Activated T-helper 9 cell treated with anti-CD3 and anti-CD28 coated beads, Interleukin-2, amount 50 U/mL, for 16 hours (primary cell): Measurements from ENCODE around the gene PRPS2.
A peak's percentile ranks its signal among the peaks of the same experiment; 100 is the strongest.

Source experiments
- DNase-seq: peaks from one replicate; pipeline ENCODE4 v3.0.0-alpha.2; 2020; ENCODE audit warnings: low read depth

The PRPS2 gene

DNA sequence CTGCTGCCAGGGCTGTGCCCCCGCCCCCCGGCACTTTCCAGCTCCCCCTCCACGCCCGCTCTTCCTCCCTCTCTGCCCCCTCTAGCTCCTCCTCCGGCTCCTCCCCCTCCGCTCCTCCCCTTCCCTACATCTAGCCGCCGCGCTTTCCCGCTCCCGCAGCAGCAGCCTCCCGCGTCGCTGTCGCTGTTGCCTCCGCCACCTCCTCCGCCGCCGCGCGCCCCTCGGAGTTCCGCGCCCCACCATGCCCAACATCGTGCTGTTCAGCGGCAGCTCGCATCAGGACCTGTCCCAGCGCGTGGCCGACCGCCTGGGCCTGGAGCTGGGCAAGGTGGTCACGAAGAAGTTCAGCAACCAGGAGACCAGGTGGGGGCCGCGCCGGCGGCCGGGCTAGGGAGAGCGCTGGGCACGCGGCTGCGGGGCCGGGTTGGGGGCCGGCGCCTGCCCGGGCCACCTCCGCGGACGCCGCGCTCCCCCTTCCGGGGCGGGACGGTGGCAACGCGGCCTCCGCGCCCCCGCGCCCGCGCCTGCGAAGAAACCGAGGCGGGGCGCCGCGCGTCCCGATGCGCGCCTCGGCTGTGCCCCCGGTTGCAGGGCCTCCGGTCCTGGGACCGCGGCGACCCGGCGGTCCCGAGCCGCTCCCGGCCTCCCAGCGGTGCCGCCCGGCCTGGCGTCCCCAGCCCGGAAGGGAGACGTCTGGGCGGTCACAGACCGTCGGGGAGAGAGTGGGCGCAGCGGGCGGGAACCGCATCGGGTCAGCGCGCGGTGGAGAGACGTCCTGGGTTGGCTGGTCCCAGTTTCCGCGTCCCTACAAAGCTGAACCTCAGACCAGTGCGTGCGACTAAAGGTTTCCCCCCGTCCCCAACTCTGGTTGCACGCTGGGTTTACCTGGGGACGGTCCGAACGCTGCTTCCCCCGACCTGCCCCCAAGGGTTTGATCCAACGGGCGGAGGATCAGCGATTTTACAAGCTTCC lies at the start of gene PRPS2:
Gene PRPS2, plus strand, starts transcription at position 156 of the 972 bp plus-strand sequence. Its CDS starts 86 bp downstream, at position 242.
- peak; percentile 57 for DNase-seq

DNA sequence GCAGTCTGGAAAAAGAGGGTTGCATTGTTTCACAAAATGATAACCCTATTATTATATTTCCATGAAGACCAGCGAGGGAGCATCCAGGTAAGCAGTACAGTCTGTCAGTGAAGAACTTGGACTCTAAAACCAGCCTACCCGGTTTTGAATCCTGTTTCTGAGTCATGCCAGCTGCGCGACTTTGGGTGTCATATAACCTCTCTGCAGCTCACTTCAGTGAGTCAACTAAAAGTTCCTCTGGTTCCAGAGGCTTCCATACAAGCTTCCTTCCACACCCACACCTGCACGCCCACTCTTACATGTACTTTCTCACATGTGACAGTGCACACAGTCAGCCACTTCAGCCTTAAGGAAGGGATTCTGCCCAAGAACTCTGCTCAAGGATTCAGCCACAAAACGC lies 49.8 kb upstream of the PRPS2 start:
- DNase-seq: no peak

DNA sequence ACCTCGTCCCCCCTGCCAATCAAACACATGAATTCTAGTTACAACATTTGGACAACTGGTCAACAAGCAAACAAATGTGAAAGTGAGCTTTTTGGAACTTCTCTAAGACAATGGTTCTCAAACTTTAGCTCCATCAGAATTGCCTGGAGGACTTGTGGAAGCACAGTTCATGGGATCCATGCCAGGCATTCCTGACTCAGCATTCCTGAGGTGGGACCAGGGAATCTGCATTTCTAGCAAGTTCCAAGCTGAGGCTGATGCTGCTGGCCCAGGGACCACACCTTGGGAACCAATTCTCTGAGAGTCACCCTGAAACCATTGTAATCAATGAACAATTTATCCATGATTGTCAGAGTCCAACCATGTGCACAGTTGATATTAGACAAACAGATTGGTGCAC lies 43.8 kb upstream of the PRPS2 start:
- DNase-seq: no peak

DNA sequence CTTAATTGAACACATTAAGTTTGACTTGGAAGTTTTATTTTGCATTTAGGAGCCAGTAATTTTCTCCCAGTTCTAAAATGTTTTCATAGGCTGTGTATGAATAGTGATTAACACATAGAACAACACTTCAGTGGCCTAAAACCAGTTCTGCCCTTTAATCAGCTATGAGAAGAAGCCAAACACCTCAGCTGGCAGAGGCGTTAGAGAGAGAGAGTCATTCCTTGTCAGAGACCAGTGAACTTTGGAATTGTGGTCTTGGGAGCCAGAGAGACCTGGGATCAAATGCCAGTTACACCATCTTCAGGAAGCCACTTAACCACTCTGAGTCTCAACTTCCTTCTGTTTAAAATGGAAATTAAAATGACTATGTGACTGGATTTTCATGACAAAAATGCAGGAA lies 39.3 kb upstream of the PRPS2 start:
- no peak for DNase-seq

DNA sequence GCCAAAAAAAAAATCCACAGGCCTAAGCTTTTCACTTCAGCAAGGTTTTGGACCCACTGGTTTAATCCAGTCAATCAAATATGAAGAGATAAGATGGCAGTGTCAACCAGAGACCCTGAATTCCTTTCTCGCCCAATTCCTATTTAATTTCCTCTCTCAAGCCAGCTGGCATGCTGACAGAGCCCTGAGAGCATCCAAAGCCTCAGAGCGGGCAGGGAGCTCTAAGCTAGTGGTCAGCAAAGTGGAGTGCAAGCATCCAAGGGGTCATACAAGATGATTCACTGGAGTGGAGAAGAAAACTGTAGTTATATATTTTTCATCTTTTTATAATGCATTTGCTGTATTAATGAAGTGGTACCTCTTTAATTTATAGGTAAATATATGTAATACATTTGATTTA lies 37.8 kb upstream of the PRPS2 start:
- no peak for DNase-seq

DNA sequence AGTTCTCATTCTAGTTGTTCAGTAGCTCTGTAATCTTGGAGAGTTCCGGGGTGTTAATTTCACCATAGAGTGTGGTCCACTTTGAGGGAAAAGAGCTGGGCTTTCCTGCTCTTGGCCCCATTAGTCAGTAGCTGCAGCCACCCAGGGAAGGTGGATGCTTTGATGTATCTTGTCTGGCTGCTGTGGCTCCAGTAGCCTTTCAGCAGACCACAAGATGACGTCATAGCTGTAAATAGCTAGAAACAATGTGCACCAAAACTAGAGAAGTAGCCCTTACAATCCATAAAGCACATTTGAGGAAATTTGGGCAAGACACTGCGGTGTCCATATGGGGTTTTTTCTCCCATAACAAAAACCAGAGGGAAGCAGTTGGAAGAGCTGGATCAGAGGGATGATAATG lies 32.9 kb upstream of the PRPS2 start:
- DNase-seq: no peak

DNA sequence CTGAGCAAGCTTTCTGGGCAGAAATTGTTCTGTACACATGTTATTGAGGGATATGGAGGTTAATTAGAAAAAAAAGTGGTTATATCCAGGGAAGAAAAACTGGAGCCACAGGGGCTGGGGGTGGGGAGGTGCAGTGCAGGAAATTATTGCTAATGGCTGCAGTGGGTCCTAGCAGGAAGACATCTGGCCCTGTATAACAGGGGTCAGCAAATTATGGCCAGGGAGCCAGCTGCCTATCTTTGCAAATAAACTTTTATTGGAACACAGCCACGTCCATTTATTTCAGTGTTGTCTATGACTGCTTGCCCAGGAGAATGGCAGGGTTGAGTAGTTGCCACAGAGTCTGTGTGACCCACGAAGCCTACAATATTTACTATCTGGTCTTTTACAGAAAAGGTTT lies 23.4 kb upstream of the PRPS2 start:
- DNase-seq: no peak

DNA sequence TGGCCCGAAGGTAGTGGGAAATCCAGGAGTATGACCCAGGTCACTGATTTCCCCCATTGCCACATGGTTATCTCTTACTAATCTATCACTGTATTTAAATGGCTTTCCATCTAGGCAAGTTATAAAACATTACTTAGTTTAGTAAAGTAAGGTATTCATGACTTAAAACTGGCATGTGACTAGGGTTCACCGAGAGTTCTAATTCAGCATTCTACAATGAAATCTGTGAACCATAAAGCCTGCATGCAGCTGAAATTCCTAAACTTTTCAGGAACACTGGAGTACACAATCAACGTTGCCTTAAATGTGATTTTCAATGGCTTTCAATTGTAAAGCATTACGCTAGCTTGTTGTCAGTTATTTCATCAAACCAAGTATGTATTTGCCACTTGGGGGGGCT lies 22.7 kb upstream of the PRPS2 start:
- no peak for DNase-seq

DNA sequence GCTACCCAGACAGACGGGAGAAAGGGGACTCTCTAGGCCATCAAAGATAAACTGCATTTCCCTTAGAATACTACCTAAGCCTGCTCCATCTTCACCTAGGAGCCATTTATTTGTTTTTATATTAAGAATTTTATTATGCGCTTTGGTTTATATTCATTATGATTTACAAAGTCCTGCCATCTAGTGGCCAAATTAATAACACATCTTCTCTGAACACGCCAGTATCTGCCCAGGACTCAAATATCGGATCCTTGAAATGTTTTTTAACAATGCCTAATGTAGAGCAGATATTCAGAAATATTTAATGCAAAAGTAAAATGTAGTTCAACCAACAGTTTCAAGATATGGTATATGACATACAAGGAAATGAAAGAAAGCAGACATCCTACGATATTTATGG lies 20.8 kb upstream of the PRPS2 start:
- no peak for DNase-seq

DNA sequence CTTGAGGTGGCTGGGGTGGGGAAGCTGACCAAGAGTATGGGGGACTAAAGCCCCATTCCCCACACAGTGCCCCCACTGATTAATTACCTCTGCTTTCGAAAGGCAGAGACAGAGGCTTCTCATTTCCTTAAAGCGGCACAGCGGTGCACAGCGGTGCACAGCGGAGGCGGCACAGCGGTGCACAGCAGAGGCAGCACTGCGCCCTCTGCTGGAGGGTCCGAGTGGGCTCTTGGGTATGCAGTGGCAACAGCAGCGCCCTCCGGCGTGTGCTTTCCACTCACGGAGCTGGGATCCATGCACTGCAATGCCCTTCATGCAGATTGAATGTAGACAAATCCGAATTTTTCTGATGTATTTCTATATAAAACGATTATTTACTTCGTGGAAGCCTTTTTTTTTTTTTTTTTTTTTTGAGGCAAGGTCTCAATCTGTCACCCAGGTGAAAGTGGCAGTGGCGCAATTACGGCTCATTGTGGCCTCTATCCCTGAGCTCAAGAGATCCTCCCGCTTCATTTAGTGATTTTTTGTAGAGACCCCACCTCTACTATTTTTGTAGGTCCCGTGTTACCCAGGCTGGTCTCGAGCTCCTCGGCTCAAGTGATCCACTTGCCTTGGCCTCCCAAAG lies 19.7 kb upstream of the PRPS2 start:
- DNase-seq: peak; percentile 48

DNA sequence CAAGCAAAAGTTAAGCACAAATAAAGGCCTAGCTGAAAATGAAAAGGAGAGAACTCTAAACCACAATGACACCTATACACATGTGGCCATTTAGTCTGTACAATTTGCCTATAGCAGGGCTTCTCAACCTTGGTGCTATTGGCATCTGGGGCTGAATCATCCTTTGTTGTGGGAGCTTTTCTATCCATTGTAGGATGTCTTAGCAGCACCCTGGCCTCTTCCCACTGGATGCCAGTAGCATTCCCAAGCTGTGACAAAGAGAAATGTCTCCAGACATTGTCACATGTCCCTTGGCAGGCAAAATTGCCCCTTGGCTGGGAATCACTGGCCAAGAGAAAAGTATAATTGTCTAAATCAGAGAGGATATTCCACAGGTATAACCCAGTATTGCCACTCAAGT lies 13.5 kb upstream of the PRPS2 start:
- DNase-seq: no peak

DNA sequence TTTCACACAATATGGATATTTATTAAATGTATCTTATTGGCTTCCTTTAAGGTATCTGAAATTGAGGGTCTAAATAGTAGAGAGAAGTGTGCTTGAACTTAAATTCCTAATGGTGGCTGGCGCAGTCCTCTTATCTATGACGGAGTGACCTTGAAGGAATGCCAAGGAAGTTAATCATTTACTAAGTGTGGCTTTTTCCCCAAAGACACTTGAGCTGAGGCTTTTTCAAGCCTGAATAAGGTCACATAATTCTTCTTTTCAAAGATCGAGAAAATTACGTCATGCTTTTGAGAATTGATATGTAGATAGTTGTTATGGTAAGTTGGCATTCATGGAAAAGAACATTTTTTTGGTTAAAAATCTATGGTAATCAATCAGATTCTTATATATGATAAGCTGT lies 11.7 kb upstream of the PRPS2 start:
- no peak for DNase-seq

DNA sequence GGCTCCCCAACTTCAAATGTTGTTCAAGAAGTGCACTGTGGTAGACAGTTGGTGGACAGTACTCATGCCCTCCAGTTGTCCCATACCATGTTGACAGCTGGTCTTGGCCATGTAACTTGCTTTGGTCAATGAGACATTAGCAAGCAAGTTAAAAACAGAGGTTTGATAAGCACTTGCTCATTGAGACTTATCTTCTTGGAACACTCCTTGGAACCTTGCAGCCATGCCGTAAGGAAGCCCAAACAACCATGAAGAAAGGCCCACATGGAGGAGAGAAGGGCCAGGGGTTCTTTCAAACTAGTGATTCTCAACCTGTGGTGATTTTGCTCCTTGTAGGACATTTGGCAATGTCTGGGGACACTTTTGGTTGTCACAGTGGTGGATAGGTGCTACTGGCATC lies 2.6 kb upstream of the PRPS2 start:
- no peak for DNase-seq

DNA sequence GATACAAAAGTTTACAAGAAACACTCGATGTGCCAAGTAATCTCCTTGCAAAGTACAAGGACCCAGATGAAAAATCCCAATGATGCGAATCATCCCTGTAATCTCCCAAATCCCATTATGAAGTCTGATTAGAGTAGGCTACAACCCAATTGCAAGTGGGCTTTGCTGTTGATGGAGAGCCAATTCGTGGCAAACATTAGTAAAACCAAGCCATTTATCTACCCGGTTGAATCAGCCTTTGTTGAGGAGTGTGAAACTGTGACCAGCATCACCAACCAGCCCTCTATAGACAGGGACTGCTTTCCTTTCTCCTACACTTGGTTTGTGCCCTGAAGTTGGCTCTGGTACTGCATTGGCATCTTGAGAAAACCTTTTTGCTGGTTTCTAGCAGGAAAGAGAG lies 1.2 kb upstream of the PRPS2 start:
- DNase-seq: no peak

DNA sequence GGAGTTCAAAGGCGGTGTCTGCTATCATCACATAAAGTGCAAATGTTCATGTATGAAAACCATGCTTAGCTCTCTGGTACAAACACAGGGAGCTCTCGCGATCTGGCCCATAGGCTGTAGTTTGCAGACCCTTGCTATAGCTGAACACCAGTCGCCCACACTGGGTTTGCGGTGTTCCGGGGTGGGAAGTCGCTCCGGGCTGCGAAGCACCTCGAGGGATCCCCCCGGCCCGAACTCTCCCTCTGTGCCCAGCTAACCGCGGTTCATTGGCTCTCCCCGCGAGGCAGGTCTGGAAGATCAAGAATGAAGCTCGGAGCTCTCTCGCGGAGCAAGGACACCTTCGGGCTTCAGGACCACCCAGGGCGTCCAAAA lies 341 bp upstream of the PRPS2 start:
- no peak for DNase-seq

DNA sequence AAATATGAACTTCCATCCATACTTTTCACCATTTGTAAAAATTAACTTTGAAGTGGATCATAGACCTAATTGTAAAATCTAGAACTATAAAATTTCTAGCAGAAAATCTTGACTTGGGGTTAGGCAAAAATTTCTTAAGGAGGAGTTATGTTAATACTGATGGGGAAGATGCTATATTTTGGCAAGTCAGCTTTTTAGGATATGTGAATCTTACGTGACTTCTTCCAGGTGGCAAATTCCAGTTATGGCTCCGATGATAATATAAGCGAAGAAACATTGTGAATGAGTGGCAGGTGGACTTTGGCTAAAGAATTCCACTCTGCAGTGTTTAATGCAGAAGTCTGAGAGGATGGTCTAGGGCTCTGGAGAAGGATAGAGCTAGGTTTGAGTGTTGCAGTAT lies 1.5 kb downstream of the PRPS2 start:
- no peak for DNase-seq

DNA sequence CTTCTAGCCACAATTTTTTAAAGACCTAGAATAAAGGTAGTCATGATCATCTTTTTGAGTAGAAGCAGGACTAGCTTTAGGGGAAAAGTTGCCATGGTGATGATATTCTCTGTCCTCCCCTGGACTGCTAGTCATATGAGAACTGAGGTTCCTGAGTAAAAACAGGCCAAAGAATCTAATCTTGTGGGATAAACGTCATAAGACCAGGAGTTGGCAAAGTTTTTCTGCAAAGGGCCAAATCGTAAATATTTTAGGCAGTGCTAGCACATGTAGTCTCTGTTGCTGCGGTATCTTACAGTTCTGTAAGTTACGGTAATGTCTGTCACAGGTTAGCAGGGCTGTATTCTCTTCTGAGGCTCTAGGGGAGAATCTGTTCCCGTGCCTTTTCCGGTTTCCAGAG lies 3.4 kb downstream of the PRPS2 start:
- DNase-seq: no peak

DNA sequence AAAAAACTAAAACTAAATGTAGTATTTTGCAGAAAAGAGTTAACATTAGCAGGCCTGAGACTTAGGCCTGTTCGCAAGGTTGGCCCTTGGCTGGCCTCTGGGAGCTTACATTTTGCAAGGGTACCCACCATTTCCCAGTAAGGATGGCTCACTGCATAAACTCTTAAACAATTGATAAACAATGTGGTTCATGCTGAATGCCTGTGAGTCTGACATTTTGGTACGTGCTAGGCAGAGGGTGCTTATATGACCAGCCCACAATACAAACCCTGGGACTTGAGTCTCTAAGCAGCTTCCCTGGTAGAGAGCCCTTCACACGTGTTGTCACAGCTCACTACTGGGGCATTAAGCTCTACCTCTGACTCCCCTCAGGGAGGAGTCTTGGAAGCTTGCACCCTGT lies 7.4 kb downstream of the PRPS2 start:
- no peak for DNase-seq

DNA sequence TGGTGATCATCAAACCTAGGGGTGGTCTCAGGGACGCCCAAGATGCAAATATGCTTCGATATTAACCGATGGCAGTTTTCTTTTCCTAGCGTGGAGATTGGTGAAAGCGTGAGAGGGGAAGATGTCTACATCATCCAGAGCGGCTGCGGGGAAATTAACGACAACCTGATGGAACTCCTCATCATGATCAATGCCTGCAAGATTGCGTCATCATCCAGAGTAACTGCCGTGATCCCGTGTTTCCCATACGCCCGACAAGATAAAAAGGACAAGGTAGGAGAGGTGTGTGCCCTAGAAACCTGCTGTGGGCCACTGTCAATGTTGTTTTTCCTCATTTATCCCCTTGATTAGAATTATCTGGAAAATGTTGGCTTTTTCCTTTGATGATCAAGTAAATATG lies 7.9 kb downstream of the PRPS2 start:
- no peak for DNase-seq

DNA sequence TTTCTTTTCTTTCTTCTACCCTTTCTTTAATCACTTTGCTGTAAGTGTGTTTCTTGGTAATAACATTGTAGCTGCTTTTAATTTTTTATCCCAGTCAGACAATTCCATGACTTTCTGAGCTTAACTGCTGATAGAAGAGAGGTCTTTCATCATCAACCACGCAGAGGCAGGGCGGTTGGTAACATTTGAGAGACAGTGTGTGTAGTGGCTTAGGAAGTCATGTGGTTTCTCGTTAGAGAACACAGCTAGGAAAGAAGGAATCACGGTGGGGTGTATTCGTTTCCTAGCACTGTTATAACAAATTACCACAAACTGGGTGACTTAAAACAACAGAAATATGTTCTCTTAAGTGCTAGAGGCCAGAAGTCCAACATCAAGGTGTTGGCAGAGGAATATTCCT lies 11.5 kb downstream of the PRPS2 start:
- no peak for DNase-seq

DNA sequence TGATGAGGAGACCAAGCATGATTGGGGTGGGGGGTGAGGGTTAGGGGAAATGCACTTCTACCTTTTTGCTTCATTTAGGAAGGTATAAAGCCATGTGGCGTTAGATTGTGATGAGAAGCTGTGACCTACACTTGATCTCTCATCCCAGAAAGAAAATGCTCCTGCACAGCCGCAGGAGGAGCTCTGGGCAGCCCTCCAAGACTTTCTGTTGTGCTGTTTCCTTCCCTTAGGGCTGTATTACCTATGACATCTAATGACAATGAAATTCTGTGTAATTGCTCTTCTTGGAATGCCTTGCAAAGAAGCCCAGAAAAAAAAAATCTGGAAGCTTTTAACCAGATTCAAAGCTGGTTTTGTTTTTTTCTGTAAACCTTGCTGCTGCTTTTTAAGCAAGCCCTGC lies 13.4 kb downstream of the PRPS2 start:
- no peak for DNase-seq

DNA sequence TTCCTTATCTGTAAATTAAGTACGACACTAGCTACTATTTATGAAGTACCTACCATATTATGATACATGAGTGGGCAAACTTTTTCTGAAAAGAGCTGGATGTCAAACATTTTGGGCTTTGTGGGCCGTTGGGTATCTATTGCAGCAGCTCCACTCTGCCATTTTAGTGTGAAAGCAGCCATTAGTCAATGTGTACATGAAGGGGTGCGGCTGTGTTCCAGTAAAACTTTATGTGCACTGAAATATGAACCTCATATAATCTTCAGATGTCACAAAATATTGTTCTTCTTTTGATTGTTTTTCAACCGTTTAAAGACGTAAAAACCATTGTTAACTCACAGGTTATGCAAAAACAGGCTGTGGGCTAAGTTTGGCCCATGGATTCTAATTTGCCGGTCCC lies 14.1 kb downstream of the PRPS2 start:
- no peak for DNase-seq

DNA sequence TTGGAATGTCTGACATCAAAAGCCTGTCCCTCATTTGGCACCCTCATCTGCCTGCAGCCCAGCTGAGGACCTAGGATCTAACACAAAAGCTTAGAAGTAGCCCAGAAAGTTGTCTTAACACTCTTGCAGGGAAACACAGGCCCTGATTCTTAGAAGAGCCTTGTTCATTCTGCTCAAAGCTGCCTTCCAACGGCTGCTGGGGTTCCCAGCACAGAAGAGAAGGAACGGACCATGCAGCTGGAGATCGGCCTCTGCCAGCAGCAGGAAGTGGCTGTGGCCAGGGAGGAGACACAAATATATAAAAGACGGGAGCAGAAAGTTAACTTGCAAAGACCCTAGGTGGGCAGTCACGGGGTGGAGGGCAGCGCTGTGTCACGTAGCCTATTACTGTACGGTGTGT lies 20.4 kb downstream of the PRPS2 start:
- no peak for DNase-seq

DNA sequence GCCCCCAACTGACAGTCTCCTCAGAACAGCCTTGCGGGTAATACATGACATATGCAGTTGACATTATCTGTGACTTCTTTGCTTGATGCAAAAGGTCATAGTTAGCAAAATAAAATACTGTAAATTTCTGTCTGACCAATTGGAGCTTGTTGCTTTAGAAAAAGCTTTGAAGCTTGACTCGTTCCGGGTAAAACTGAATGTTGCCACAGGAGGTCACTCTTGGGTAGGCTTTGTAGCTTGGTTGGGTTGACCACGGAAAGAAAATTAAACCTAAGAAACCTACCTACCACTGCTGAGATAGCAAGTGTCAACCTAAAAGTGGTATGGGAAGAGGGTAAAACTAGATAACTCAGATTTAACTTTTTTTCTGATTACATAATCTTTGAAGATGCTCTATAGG lies 23.2 kb downstream of the PRPS2 start:
- DNase-seq: no peak
